ENCODE measurements around the gene UGT1A7. TPM values are rescaled to one million over a fixed set of nuclear protein-coding genes. Genes with fewer than 3 reads are reported as not detected.
"Not testable (repeated sequence)": the region's sequence is repeated elsewhere in the genome, so short reads cannot be mapped to it uniquely, and the experiment has no call there.

UGT1A7 gene
- total and polyA plus RNA-seq, 4 donors: not detected

- Histone ChIP-seq H3K4me3 (ENCODE audit: low read depth, low read length) (no peak within 1 kb of the TSS), H3K36me3 (ENCODE audit: control insufficient read depth, insufficient read depth, low read length) (no peaks in the 10 kb centered on the region), H3K4me1 (ENCODE audit: control insufficient read depth, insufficient read depth, low read length) (no peaks in the 10 kb centered on the region), H3K27me3 (ENCODE audit: control insufficient read depth, insufficient read depth, low read length) (no peaks in the 10 kb centered on the region), H3K27ac (ENCODE audit: low read depth, low read length) (no peak within 1 kb of the TSS), H3K9me3 (ENCODE audit: control insufficient read depth, insufficient read depth, low read length) (no peaks in the 10 kb centered on the region)
- WGBS (ENCODE audit: insufficient coverage): 88% methylated on average over 3 of the region's 4 CpGs
- no peak for DNase-seq (ENCODE audit: low read depth in 4 of 6, low spot score in 6 of 6)
Measured at GRCh38 chr2:233692648-233693047, 10.9 kb downstream of the UGT1A7 start, which contains the start of gene UGT1A6. TSS of gene UGT1A6 (plus strand) at chr2:233692890. CDS start at chr2:233693005, 115 bp downstream.

GRCh38 chr2:233693963-233694362, 12.3 kb downstream of the UGT1A7 start:
- Histone ChIP-seq H3K4me1 (ENCODE audit: control insufficient read depth, insufficient read depth, low read length) (no peaks in the 10 kb centered on the region), H3K4me3 (ENCODE audit: low read depth, low read length) (no peak overlapping the region), H3K36me3 (ENCODE audit: control insufficient read depth, insufficient read depth, low read length) (no peaks in the 10 kb centered on the region), H3K27ac (ENCODE audit: low read depth, low read length) (no peak overlapping the region), H3K27me3 (ENCODE audit: control insufficient read depth, insufficient read depth, low read length) (no peaks in the 10 kb centered on the region), H3K9me3 (ENCODE audit: control insufficient read depth, insufficient read depth, low read length) (no peaks in the 10 kb centered on the region)
- 60% methylated on average over 3 of the region's 6 CpGs for WGBS (ENCODE audit: insufficient coverage)
- DNase-seq (ENCODE audit: low read depth in 4 of 6, low spot score in 6 of 6): no peak

DNA sequence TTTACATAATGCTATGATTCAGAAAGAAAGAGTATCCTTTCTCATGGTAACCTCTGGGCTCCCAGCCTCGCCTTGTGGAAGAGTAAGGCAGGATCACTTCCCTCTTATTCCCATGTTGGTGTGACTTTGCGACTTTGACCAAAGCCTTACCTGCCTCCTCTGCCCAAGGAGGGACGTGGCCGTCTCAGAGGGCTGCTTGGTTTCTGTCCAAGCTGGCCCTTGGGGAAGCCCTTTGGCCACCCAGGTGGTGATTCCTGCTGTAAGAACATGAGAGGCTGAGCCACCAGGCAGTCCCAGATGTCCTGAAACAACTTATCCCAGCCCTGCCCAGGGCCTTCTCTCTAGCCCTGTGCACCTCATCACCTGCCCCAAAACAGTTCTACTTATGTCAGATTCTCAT, 17.0 kb downstream of the UGT1A7 start:
- no peaks in the 10 kb centered on the region for H3K27me3 ChIP-seq (ENCODE audit: control insufficient read depth, insufficient read depth, low read length)
- 92% methylated on average over 4 of the region's 4 CpGs for WGBS (ENCODE audit: insufficient coverage)

GRCh38 chr2:233699424-233700027, 17.8 kb downstream of the UGT1A7 start:
- WGBS (ENCODE audit: insufficient coverage): no CpG with 5 or more reads among the region's 8 CpGs
- Histone ChIP-seq H3K4me1 (ENCODE audit: control insufficient read depth, insufficient read depth, low read length) (no peaks in the 10 kb centered on the region), H3K36me3 (ENCODE audit: control insufficient read depth, insufficient read depth, low read length) (no peaks in the 10 kb centered on the region), H3K9me3 (ENCODE audit: control insufficient read depth, insufficient read depth, low read length) (no peaks in the 10 kb centered on the region), H3K27ac (ENCODE audit: low read depth, low read length) (no peak overlapping the region), H3K27me3 (ENCODE audit: control insufficient read depth, insufficient read depth, low read length) (no peaks in the 10 kb centered on the region), H3K4me3 (ENCODE audit: low read depth, low read length) (no peak overlapping the region)
- no peak for DNase-seq (ENCODE audit: low read depth in 4 of 6, low spot score in 6 of 6)

More for the DNA sequence above, 17.0 kb downstream of the UGT1A7 start:
- H3K27ac ChIP-seq (ENCODE audit: low read depth, low read length): no peak overlapping the region
- DNase-seq (ENCODE audit: low read depth in 4 of 6, low spot score in 6 of 6): no peak
- no peaks in the 10 kb centered on the region for H3K36me3 ChIP-seq (ENCODE audit: control insufficient read depth, insufficient read depth, low read length)
- H3K9me3 ChIP-seq (ENCODE audit: control insufficient read depth, insufficient read depth, low read length): no peaks in the 10 kb centered on the region
- no peaks in the 10 kb centered on the region for H3K4me1 ChIP-seq (ENCODE audit: control insufficient read depth, insufficient read depth, low read length)
- H3K4me3 ChIP-seq (ENCODE audit: low read depth, low read length): no peak overlapping the region

DNA sequence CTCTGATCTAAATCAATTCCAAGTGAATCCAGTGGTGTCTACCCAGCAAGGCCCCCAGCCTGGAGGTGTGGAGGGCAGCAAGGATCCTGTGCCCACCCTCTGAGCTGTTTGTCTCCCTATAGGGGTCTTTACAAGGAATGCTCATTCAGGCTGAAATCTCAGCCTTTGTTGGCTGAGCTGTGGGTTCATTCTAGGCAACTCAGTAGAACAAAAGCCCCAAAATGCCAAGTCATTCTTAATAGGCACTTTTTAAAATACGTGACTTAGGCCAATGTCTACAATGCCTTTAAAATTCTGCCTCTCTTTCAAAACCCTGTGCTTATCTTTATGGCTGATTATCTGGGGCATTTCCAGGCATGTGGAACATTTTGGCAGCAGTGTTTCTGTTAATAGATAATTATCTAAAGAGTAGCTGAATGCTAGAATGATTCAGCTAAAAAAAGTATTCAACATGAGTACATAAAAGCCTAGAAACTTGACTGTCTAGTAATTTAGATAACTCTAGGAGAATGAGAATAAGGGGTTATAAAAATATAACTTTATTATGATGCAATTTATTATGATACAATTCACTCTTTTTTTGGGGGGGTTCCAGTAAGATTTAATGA, 18.4 kb downstream of the UGT1A7 start:
- Histone ChIP-seq H3K27ac (ENCODE audit: low read depth, low read length) (no peak overlapping the region), H3K9me3 (ENCODE audit: control insufficient read depth, insufficient read depth, low read length) (no peaks in the 10 kb centered on the region)
- peak in 2 of 6 donors; percentile 4 to 35 for DNase-seq (ENCODE audit: low read depth in 4 of 6, low spot score in 6 of 6)

GRCh38 chr2:233700842-233701241, 19.1 kb downstream of the UGT1A7 start:
- H3K27ac ChIP-seq (ENCODE audit: low read depth, low read length); H3K9me3 ChIP-seq (ENCODE audit: control insufficient read depth, insufficient read depth, low read length); H3K36me3 ChIP-seq (ENCODE audit: control insufficient read depth, insufficient read depth, low read length); H3K27me3 ChIP-seq (ENCODE audit: control insufficient read depth, insufficient read depth, low read length); DNase-seq (ENCODE audit: low read depth in 4 of 6, low spot score in 6 of 6); H3K4me1 ChIP-seq (ENCODE audit: control insufficient read depth, insufficient read depth, low read length); H3K4me3 ChIP-seq (ENCODE audit: low read depth, low read length): not testable (repeated sequence)
- WGBS (ENCODE audit: insufficient coverage): no CpG with 5 or more reads among the region's 5 CpGs

More for the DNA sequence above, 18.4 kb downstream of the UGT1A7 start:
- H3K36me3 ChIP-seq (ENCODE audit: control insufficient read depth, insufficient read depth, low read length): no peaks in the 10 kb centered on the region
- H3K4me3 ChIP-seq (ENCODE audit: low read depth, low read length): no peak overlapping the region
- no peaks in the 10 kb centered on the region for H3K4me1 ChIP-seq (ENCODE audit: control insufficient read depth, insufficient read depth, low read length)
- H3K27me3 ChIP-seq (ENCODE audit: control insufficient read depth, insufficient read depth, low read length): no peaks in the 10 kb centered on the region
- WGBS (ENCODE audit: insufficient coverage): no CpG with 5 or more reads among the region's 1 CpG

- Histone ChIP-seq H3K4me3 (ENCODE audit: low read depth, low read length) (no peak overlapping the region), H3K27me3 (ENCODE audit: control insufficient read depth, insufficient read depth, low read length) (no peaks in the 10 kb centered on the region), H3K4me1 (ENCODE audit: control insufficient read depth, insufficient read depth, low read length) (no peaks in the 10 kb centered on the region), H3K36me3 (ENCODE audit: control insufficient read depth, insufficient read depth, low read length) (no peaks in the 10 kb centered on the region), H3K9me3 (ENCODE audit: control insufficient read depth, insufficient read depth, low read length) (no peaks in the 10 kb centered on the region), H3K27ac (ENCODE audit: low read depth, low read length) (no peak overlapping the region)
- no peak for DNase-seq (ENCODE audit: low read depth in 4 of 6, low spot score in 6 of 6)
- WGBS (ENCODE audit: insufficient coverage): no CpG with 5 or more reads among the region's 3 CpGs
Measured at GRCh38 chr2:233702238-233702637, 20.5 kb downstream of the UGT1A7 start.

DNA sequence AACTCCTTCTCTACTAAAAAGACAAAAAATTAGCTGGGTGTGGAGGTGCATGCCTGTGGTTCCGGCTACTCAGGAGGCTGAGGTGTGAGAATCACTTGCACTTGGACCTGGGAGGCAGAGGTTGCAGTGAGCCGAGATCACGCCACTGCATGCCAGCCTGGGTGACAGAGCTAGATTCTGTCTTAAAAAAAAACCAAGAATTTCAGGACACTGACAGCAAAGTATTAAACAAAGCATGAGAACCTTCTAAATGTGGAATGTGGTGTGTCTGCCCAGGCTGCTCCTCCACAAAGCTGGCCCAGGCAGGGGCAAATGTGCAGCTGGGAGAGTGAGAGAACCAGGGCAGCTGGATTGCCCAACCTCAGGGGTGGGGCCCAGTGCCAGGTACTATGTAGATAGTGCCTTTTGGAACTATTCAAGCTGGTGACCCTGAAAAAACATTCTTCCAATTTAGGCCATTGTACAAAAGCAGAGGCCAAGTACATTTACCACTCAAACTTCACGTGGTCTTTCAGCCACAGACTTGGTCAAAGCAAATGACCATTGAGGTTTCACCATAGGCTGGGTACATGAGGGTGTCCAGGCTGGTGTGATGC, 24.3 kb downstream of the UGT1A7 start:
- Histone ChIP-seq H3K4me3 (ENCODE audit: low read depth, low read length) (no peak overlapping the region), H3K4me1 (ENCODE audit: control insufficient read depth, insufficient read depth, low read length) (no peaks in the 10 kb centered on the region), H3K27me3 (ENCODE audit: control insufficient read depth, insufficient read depth, low read length) (no peaks in the 10 kb centered on the region), H3K27ac (ENCODE audit: low read depth, low read length) (no peak overlapping the region), H3K9me3 (ENCODE audit: control insufficient read depth, insufficient read depth, low read length) (no peaks in the 10 kb centered on the region), H3K36me3 (ENCODE audit: control insufficient read depth, insufficient read depth, low read length) (no peaks in the 10 kb centered on the region)
- WGBS (ENCODE audit: insufficient coverage): 67% methylated on average over 3 of the region's 4 CpGs
- no peak for DNase-seq (ENCODE audit: low read depth in 4 of 6, low spot score in 6 of 6)

DNA sequence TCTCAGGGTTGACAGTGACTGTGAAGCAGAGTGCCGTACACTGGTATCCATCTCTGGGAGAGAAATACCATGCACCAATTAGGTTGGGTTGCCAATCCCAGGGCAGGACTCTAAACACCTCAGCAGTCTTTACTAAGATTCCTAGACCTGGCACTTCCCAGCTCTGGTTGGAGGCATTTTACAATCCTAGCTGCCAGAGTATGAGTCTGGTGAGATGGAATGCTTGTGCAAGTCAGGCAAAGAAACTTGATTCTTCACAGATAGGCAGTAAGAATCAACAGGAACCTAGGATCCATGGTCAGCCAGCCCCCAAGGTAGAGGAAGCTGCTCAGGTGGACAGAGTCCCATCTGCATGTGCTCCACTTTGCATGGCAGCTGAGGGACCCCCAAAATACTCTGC, 25.0 kb downstream of the UGT1A7 start:
- Histone ChIP-seq H3K9me3 (ENCODE audit: control insufficient read depth, insufficient read depth, low read length) (no peaks in the 10 kb centered on the region), H3K27ac (ENCODE audit: low read depth, low read length) (no peak overlapping the region), H3K4me1 (ENCODE audit: control insufficient read depth, insufficient read depth, low read length) (no peaks in the 10 kb centered on the region), H3K4me3 (ENCODE audit: low read depth, low read length) (no peak overlapping the region), H3K27me3 (ENCODE audit: control insufficient read depth, insufficient read depth, low read length) (no peaks in the 10 kb centered on the region), H3K36me3 (ENCODE audit: control insufficient read depth, insufficient read depth, low read length) (no peaks in the 10 kb centered on the region)
- DNase-seq (ENCODE audit: low read depth in 4 of 6, low spot score in 6 of 6): no peak
- WGBS (ENCODE audit: insufficient coverage): 100% methylated on average over 1 of the region's 1 CpG

Data from spinal cord (tissue), 10 donors.